ENCODE results near the gene GLB1L3.

The GLB1L3 gene

GRCh38 chr11:134365011-134365925 lies 89.1 kb downstream of the GLB1L3 start:
- DNase-seq = no peak

GRCh38 chr11:134366254-134366653 lies 90.1 kb downstream of the GLB1L3 start:
- DNase-seq = no peak

- DNase-seq = no peak
Observed at GRCh38 chr11:134367781-134368180, 91.6 kb downstream of the GLB1L3 start.
